Endothelial cell of umbilical vein (primary cell): ENCODE measurements around the gene SUPT5H. TPM values are rescaled to one million over a fixed set of nuclear protein-coding genes. Genes with fewer than 3 reads are reported as not detected.
A peak's percentile ranks its signal among the peaks of the same experiment; 100 is the strongest.

Source experiments
- BruUV-seq: library from RNA; stranded (reverse); fragments of 400-500 nt; replicated peaks from 2 replicates; lab custom pipeline; 2021; lab: Mats Ljungman, UMichigan
- CTCF ChIA-PET: fragments of 300-600, 350-600 bp; sonication (Branson Sonifier 250); formaldehyde crosslinking; loops from one replicate; lab custom pipeline; 2021; ENCODE audit warnings: antibody characterized with exemption, inconsistent platforms; lab: Charles Lee
- POLR2A ChIA-PET: fragments of 300-600, 350-600 bp; sonication (Branson Sonifier 250); formaldehyde crosslinking; loops from one replicate; lab custom pipeline; 2021; ENCODE audit warnings: antibody characterized with exemption, inconsistent platforms; lab: Charles Lee
- DNase-seq: peaks from one replicate; pipeline ENCODE4 v3.0.0-alpha.2; 2011; ENCODE audit warnings: low read depth, low spot score
- FAIRE-seq: peaks from 2 replicates; lab custom pipeline; 2011; peaks lifted over from hg19 to GRCh38; lab: Jason Lieb, UNC
- H2AFZ ChIP-seq: 2 replicates; pipeline ENCODE4 v1.6.0; 2012; ENCODE audit warnings: low read depth, low read length, control low read depth, inconsistent platforms
- H3K27ac ChIP-seq: 2 replicates; pipeline ENCODE4 v1.5.1; 2011; ENCODE audit warnings: low read depth, mild to moderate bottlenecking, control low read depth, low read length, moderate library complexity; ENCODE audit not compliant: insufficient read depth
- H3K27me3 ChIP-seq, 2 experiments: 2 replicates each; pipeline versions ENCODE4 v1.6.0 to v1.6.1; 2011; ENCODE audit warnings: low read length in 2 of 2, mixed read lengths in 1 of 2; ENCODE audit not compliant: control insufficient read depth in 2 of 2, insufficient read depth in 2 of 2
- H3K36me3 ChIP-seq, 2 experiments: 2 replicates in 1 of 2; 3 replicates in 1 of 2; pipeline ENCODE4 v1.5.1; 2011; ENCODE audit warnings: low read length in 2 of 2, mild to moderate bottlenecking in 1 of 2, moderate library complexity in 1 of 2; ENCODE audit not compliant: control insufficient read depth in 2 of 2, insufficient read depth in 2 of 2; ENCODE audit errors: extremely low read depth in 1 of 2
- H3K4me1 ChIP-seq: 3 replicates; pipeline ENCODE4 v1.5.1; 2011; ENCODE audit warnings: mild to moderate bottlenecking, low read length; ENCODE audit not compliant: control insufficient read depth, insufficient read depth; ENCODE audit errors: extremely low read depth
- H3K4me2 ChIP-seq: 2 replicates; pipeline ENCODE4 v1.6.1; 2011; ENCODE audit warnings: low read length, control low read depth, mixed read lengths; ENCODE audit not compliant: insufficient read depth
- H3K4me3 ChIP-seq, 3 experiments: fragments of 200-600 bp in 1 of 3; sonication (generic), shearing (Covaris generic) in 1 of 3; replicated peaks in 1 of 3; 2 replicates each; pipeline ENCODE4 v1.5.1; 2011 to 2016; ENCODE audit warnings: control low read depth in 3 of 3, low read length in 3 of 3, mild to moderate bottlenecking in 2 of 3, inconsistent platforms in 1 of 3, low read depth in 1 of 3, moderate library complexity in 1 of 3; ENCODE audit not compliant: insufficient read depth in 1 of 3
- H3K79me2 ChIP-seq: 2 replicates; pipeline ENCODE4 v1.6.0; 2012; ENCODE audit warnings: low read length, inconsistent platforms; ENCODE audit not compliant: control insufficient read depth, insufficient read depth
- H3K9ac ChIP-seq: replicated peaks from 2 replicates; pipeline ENCODE3; 2011; ENCODE audit warnings: low read length, control low read depth; ENCODE audit not compliant: insufficient read depth; ENCODE audit errors: extremely low read depth
- H3K9me1 ChIP-seq: replicated peaks from 3 replicates; pipeline ENCODE4 v1.6.0; 2011; ENCODE audit warnings: mild to moderate bottlenecking, low read length; ENCODE audit not compliant: control insufficient read depth, insufficient read depth; ENCODE audit errors: extremely low read depth
- H3K9me3 ChIP-seq: replicated peaks from 2 replicates; pipeline ENCODE4 v1.5.1; 2012; ENCODE audit warnings: low read length, inconsistent platforms; ENCODE audit not compliant: control insufficient read depth, insufficient read depth
- H4K20me1 ChIP-seq: replicated peaks from 2 replicates; pipeline ENCODE3; 2011; ENCODE audit warnings: mild to moderate bottlenecking, low read length; ENCODE audit not compliant: control insufficient read depth, insufficient read depth; ENCODE audit errors: extremely low read depth
- CTCF ChIP-seq, 2 donors: IDR thresholded peaks; 1 replicate in 1 of 2; 2 replicates in 1 of 2; pipeline ENCODE4 v1.5.1; 2011; ENCODE audit warnings: low read length in 2 of 2, mild to moderate bottlenecking in 2 of 2, moderate library complexity in 2 of 2, control low read depth in 1 of 2, inconsistent platforms in 1 of 2, low read depth in 1 of 2; ENCODE audit not compliant: insufficient read depth in 1 of 2; ENCODE audit errors: extremely low read depth in 1 of 2
- EZH2 ChIP-seq: IDR thresholded peaks from 2 replicates; pipeline ENCODE4 v1.6.1; 2012; ENCODE audit warnings: borderline replicate concordance, low read depth, mild to moderate bottlenecking, moderate library complexity, low read length, inconsistent platforms; ENCODE audit not compliant: severe bottlenecking
- FOS ChIP-seq: IDR thresholded peaks from 2 replicates; pipeline ENCODE4 v1.6.1; 2011; ENCODE audit warnings: mild to moderate bottlenecking, low read length, moderate library complexity, borderline replicate concordance; ENCODE audit not compliant: insufficient read depth
- GATA2 ChIP-seq: IDR thresholded peaks from 2 replicates; pipeline ENCODE4 v1.7.0; 2011; ENCODE audit warnings: low read depth, mild to moderate bottlenecking, moderate library complexity, mixed read lengths, low read length; ENCODE audit not compliant: insufficient read length, insufficient read depth
- JUN ChIP-seq: IDR thresholded peaks from 2 replicates; pipeline ENCODE4 v1.6.1; 2011; ENCODE audit warnings: borderline replicate concordance, low read depth; ENCODE audit not compliant: insufficient read length, insufficient read depth
- MAX ChIP-seq: IDR thresholded peaks from 2 replicates; pipeline ENCODE4 v1.6.1; 2011; ENCODE audit not compliant: insufficient read depth, insufficient read length
- MYC ChIP-seq: IDR thresholded peaks from one replicate; pipeline ENCODE4 v1.6.1; 2011; ENCODE audit warnings: mild to moderate bottlenecking, low read depth, low read length
- POLR2A ChIP-seq: IDR thresholded peaks from 2 replicates; pipeline ENCODE4 v1.6.1; 2012; ENCODE audit warnings: low read depth, mild to moderate bottlenecking, control low read depth, low read length
- POLR2AphosphoS5 ChIP-seq: IDR thresholded peaks from 2 replicates; pipeline ENCODE4 v1.6.1; 2012; ENCODE audit warnings: low read depth, mild to moderate bottlenecking, control low read depth, low read length, moderate library complexity; ENCODE audit not compliant: insufficient read depth
- dilution Hi-C: fragments of 300-500 bp; cut with MboI; formaldehyde crosslinking; loops from one replicate; pipeline ENCODE4 v1.15.0; 2019; ENCODE audit warnings: low sequenced_read_pairs; ENCODE audit not compliant: extremely low pct_ligation_motif_present
- intact Hi-C: fragments of 100-400 bp; cut with micrococcal nuclease; formaldehyde crosslinking; loops from one replicate; pipeline ENCODE4 v1.10.0; 2022
- polyA plus RNA-seq, 4 experiments: library from polyadenylated mRNA; depleted of rRNA in 3 of 4; stranded (reverse) in 3 of 4; unstranded in 1 of 4; fragments of >200 nt; gene quantifications; 2 replicates each; pipeline versions ENCODE4 v1.2.1 to v1.2.3, GENCODE V29; 2011 to 2012; ENCODE audit warnings: missing spikeins in 1 of 4
- total RNA-seq: library from RNA; stranded (reverse); gene quantifications from 2 replicates; pipeline ENCODE4 v1.2.3, GENCODE V29; 2021

SUPT5H gene
- total and polyA plus RNA-seq, 2 donors (not counting 3 experiments of a cell fraction or from before 2014, with no cell fraction given) = 87.6 to 120 TPM

- FAIRE-seq = no peak
- dilution Hi-C loops (no loop called here), intact Hi-C loops (loop anchor here (1.0 to 2.0 kb wide), 2 partner anchors 9 to 44 kb away; partner anchors contain the start of genes SUPT5H and TIMM50)
Observed at GRCh38 chr19:39436350-39436716, 9.0 kb upstream of the SUPT5H start.

GRCh38 chr19:39438270-39438934 lies 7.0 kb upstream of the SUPT5H start:
- DNase-seq (no peak), FAIRE-seq (no peak)
- ChIA-PET CTCF (interaction anchor here (0.9 to 1.6 kb wide), 3 partner anchors 36 to 94 kb away, joined by 3 to 6 read pairs (median 4); partner anchors contain the start of gene EID2B), POLR2A (no interaction called here)
- H3K4me3 ChIP-seq = no peak overlapping the region
- BruUV-seq = no TSS peak
- peaks cover 23% of the 10 kb centered on the region for H3K79me2 ChIP-seq
- H4K20me1 ChIP-seq = no peaks in the 10 kb centered on the region
- no peak for TF ChIP-seq EZH2
- TF ChIP-seq FOS = no peak
- no peak for TF ChIP-seq POLR2A
- no peak for TF ChIP-seq JUN
- no peak for TF ChIP-seq GATA2
- TF ChIP-seq MYC = no peak
- TF ChIP-seq CTCF (IDR thresholded peaks at IDR 0.05; ENCODE audit: extremely low read depth in 1 of 2, insufficient read depth in 1 of 2, low read depth in 1 of 2, low read length in 2 of 2) = no peak
- TF ChIP-seq POLR2AphosphoS5 = no peak
- no peak for TF ChIP-seq MAX
- no peak overlapping the region for H3K27ac ChIP-seq
- H3K9ac ChIP-seq = no peak overlapping the region
- H3K4me2 ChIP-seq = no peak overlapping the region
- peaks cover 21% of the 10 kb centered on the region for H3K4me1 ChIP-seq
- no peaks in the 10 kb centered on the region for H3K9me3 ChIP-seq
- dilution Hi-C loops (no loop called here), intact Hi-C loops (no loop called here)
- H3K27me3 ChIP-seq = no peaks in the 10 kb centered on the region
- no peaks in the 10 kb centered on the region for H3K9me1 ChIP-seq
- H3K36me3 ChIP-seq = peaks cover 5 to 11% of the 10 kb centered on the region in 2 experiments
- H2AFZ ChIP-seq = no peak overlapping the region

More at GRCh38 chr19:39436350-39436716, 9.0 kb upstream of the SUPT5H start:
- ChIA-PET POLR2A (interaction anchor here (0.6 to 1.7 kb wide), 18 partner anchors 9 to 96 kb away, joined by 3 to 18 read pairs (median 5); partner anchors contain the start of genes EID2B, MED29, PAF1 and PLEKHG2), CTCF (interaction anchor here (0.7 to 1.8 kb wide), 11 partner anchors 8 to 96 kb away, joined by 3 to 13 read pairs (median 5); partner anchors contain the start of genes MED29, PAF1, PLEKHG2 and SAMD4B)
- Histone ChIP-seq H2AFZ (peak overlapping the region; percentile 17), H3K9me1 (no peaks in the 10 kb centered on the region), H3K9me3 (no peaks in the 10 kb centered on the region), H3K36me3 (peaks cover 11 to 16% of the 10 kb centered on the region in 2 experiments), H3K4me2 (peak overlapping the region; percentile 60), H3K27ac (peak overlapping the region; percentile 51), H3K4me1 (peaks cover 22% of the 10 kb centered on the region), H3K79me2 (peaks cover 31% of the 10 kb centered on the region), H3K4me3 (peak overlapping the region; percentile 45 to 96 (median 96)), H3K27me3 (no peaks in the 10 kb centered on the region), H3K9ac (peak overlapping the region; percentile 100), H4K20me1 (no peaks in the 10 kb centered on the region)
- TF ChIP-seq POLR2A = no peak
- no peak for TF ChIP-seq MAX
- no peak for TF ChIP-seq EZH2
- TF ChIP-seq MYC = no peak
- no peak for TF ChIP-seq POLR2AphosphoS5
- BruUV-seq = TSS peak; percentile 97
- no peak for DNase-seq
